ENCODE measurements around the gene RHOF.

Gene RHOF

GRCh38 chr12:121829250-121829918 lies 35.9 kb upstream of the RHOF start:
- no peak for TF ChIP-seq Cebpa-rat (IDR thresholded peaks at IDR 0.05)
- H3K9ac ChIP-seq: no peak overlapping the region
- H3K27me3 ChIP-seq: no peaks in the 10 kb centered on the region
- H3K27ac ChIP-seq: no peak overlapping the region
- H3K9me3 ChIP-seq: no peaks in the 10 kb centered on the region
- H3K36me3 ChIP-seq: peaks cover 88% of the 10 kb centered on the region
- no peak overlapping the region for H3K4me2 ChIP-seq
- no peaks in the 10 kb centered on the region for H3K4me1 ChIP-seq
- peaks cover 56% of the 10 kb centered on the region for H4K20me1 ChIP-seq
- no peak overlapping the region for H3K4me3 ChIP-seq

- H3K36me3 ChIP-seq: peaks cover 93% of the 10 kb centered on the region
- peaks cover 62% of the 10 kb centered on the region for H4K20me1 ChIP-seq
- H3K4me2 ChIP-seq: no peak overlapping the region
- no peak for TF ChIP-seq Cebpa-rat (IDR thresholded peaks at IDR 0.05)
- no peaks in the 10 kb centered on the region for H3K4me1 ChIP-seq
- no peak overlapping the region for H3K4me3 ChIP-seq
- H3K9ac ChIP-seq: no peak overlapping the region
- no peak overlapping the region for H3K27ac ChIP-seq
- no peaks in the 10 kb centered on the region for H3K27me3 ChIP-seq
- no peaks in the 10 kb centered on the region for H3K9me3 ChIP-seq
Measured at GRCh38 chr12:121828826-121829225, 35.3 kb upstream of the RHOF start.

- Histone ChIP-seq H3K27me3 (no peaks in the 10 kb centered on the region), H3K36me3 (peaks cover 98% of the 10 kb centered on the region), H3K4me1 (no peaks in the 10 kb centered on the region), H4K20me1 (peaks cover 66% of the 10 kb centered on the region), H3K9ac (no peak overlapping the region), H3K4me2 (no peak overlapping the region), H3K9me3 (no peaks in the 10 kb centered on the region), H3K4me3 (no peak overlapping the region), H3K27ac (no peak overlapping the region)
- TF ChIP-seq Cebpa-rat (IDR thresholded peaks at IDR 0.05): no peak
Measured at GRCh38 chr12:121828306-121828705, 34.8 kb upstream of the RHOF start.

GRCh38 chr12:121827351-121828099 lies 34.0 kb upstream of the RHOF start:
- Histone ChIP-seq H3K27ac (no peak overlapping the region), H3K36me3 (peaks cover 98% of the 10 kb centered on the region), H3K4me1 (no peaks in the 10 kb centered on the region), H4K20me1 (peaks cover 60% of the 10 kb centered on the region), H3K4me3 (no peak overlapping the region), H3K9me3 (no peaks in the 10 kb centered on the region), H3K4me2 (no peak overlapping the region), H3K9ac (no peak overlapping the region), H3K27me3 (no peaks in the 10 kb centered on the region)
- no peak for TF ChIP-seq Cebpa-rat (IDR thresholded peaks at IDR 0.05)

- no peak overlapping the region for H3K4me2 ChIP-seq
- H3K4me1 ChIP-seq: no peaks in the 10 kb centered on the region
- H3K9me3 ChIP-seq: no peaks in the 10 kb centered on the region
- H3K27me3 ChIP-seq: no peaks in the 10 kb centered on the region
- H4K20me1 ChIP-seq: peaks cover 68% of the 10 kb centered on the region
- H3K4me3 ChIP-seq: no peak overlapping the region
- H3K36me3 ChIP-seq: peaks cover 98% of the 10 kb centered on the region
- no peak overlapping the region for H3K9ac ChIP-seq
- no peak for TF ChIP-seq Cebpa-rat (IDR thresholded peaks at IDR 0.05)
- H3K27ac ChIP-seq: no peak overlapping the region
Measured at GRCh38 chr12:121826318-121827150, 33.0 kb upstream of the RHOF start.

GRCh38 chr12:121825041-121825523 lies 31.6 kb upstream of the RHOF start:
- Histone ChIP-seq H3K9ac (no peak overlapping the region), H3K36me3 (peaks cover 98% of the 10 kb centered on the region), H3K27ac (no peak overlapping the region), H3K4me1 (no peaks in the 10 kb centered on the region), H3K4me2 (no peak overlapping the region), H3K9me3 (no peaks in the 10 kb centered on the region), H3K27me3 (no peaks in the 10 kb centered on the region), H4K20me1 (peaks cover 75% of the 10 kb centered on the region), H3K4me3 (no peak overlapping the region)
- TF ChIP-seq Cebpa-rat (IDR thresholded peaks at IDR 0.05): no peak

- TF ChIP-seq Cebpa-rat (IDR thresholded peaks at IDR 0.05): no peak
- Histone ChIP-seq H3K4me2 (no peak overlapping the region), H3K36me3 (peaks cover 98% of the 10 kb centered on the region), H3K9ac (no peak overlapping the region), H3K27ac (no peak overlapping the region), H4K20me1 (peaks cover 73% of the 10 kb centered on the region), H3K4me3 (no peak overlapping the region), H3K4me1 (peaks cover 14% of the 10 kb centered on the region), H3K9me3 (no peaks in the 10 kb centered on the region), H3K27me3 (no peaks in the 10 kb centered on the region)
Measured at GRCh38 chr12:121823727-121824115, 30.2 kb upstream of the RHOF start.

- no peaks in the 10 kb centered on the region for H3K9me3 ChIP-seq
- no peak overlapping the region for H3K4me2 ChIP-seq
- peaks cover 19% of the 10 kb centered on the region for H3K4me1 ChIP-seq
- H3K36me3 ChIP-seq: peaks cover 98% of the 10 kb centered on the region
- no peak overlapping the region for H3K27ac ChIP-seq
- TF ChIP-seq Cebpa-rat (IDR thresholded peaks at IDR 0.05): no peak
- no peak overlapping the region for H3K9ac ChIP-seq
- H3K27me3 ChIP-seq: no peaks in the 10 kb centered on the region
- peaks cover 68% of the 10 kb centered on the region for H4K20me1 ChIP-seq
- H3K4me3 ChIP-seq: no peak overlapping the region
Measured at GRCh38 chr12:121823101-121823726, 29.7 kb upstream of the RHOF start.

GRCh38 chr12:121822393-121823100 lies 29.1 kb upstream of the RHOF start:
- Histone ChIP-seq H3K27me3 (no peaks in the 10 kb centered on the region), H3K4me3 (no peak overlapping the region), H3K9ac (no peak overlapping the region), H3K27ac (no peak overlapping the region), H3K36me3 (peaks cover 98% of the 10 kb centered on the region), H3K4me1 (peaks cover 25% of the 10 kb centered on the region), H3K4me2 (no peak overlapping the region), H4K20me1 (peaks cover 67% of the 10 kb centered on the region), H3K9me3 (no peaks in the 10 kb centered on the region)
- TF ChIP-seq Cebpa-rat (IDR thresholded peaks at IDR 0.05): no peak

All from BLaER1 (cell line).